Measurements from ENCODE around the gene SLC12A7.
A peak's percentile ranks its signal among the peaks of the same experiment; 100 is the strongest.

The SLC12A7 gene

GRCh38 chr5:1016036-1016435, 95.8 kb downstream of the SLC12A7 start:
- peak in 1 of 2 donors; percentile 15 for DNase-seq

- DNase-seq, result no peak
Observed at GRCh38 chr5:1015507-1015906, 96.4 kb downstream of the SLC12A7 start.

- no peak for DNase-seq
Observed at GRCh38 chr5:1014781-1015221, 97.1 kb downstream of the SLC12A7 start.

- DNase-seq, result no peak
Observed at GRCh38 chr5:1014346-1014745, 97.5 kb downstream of the SLC12A7 start.

GRCh38 chr5:1013948-1014301, 97.9 kb downstream of the SLC12A7 start:
- no peak for DNase-seq

- no peak for DNase-seq
Observed at GRCh38 chr5:1013238-1013947, 98.5 kb downstream of the SLC12A7 start.

GRCh38 chr5:1012900-1013237, 99.0 kb downstream of the SLC12A7 start:
- DNase-seq, result no peak

GRCh38 chr5:1012313-1012841, 99.5 kb downstream of the SLC12A7 start:
- no peak for DNase-seq

GRCh38 chr5:1011741-1012312, 100.0 kb downstream of the SLC12A7 start:
- no peak for DNase-seq

GRCh38 chr5:1011226-1011631, 100.6 kb downstream of the SLC12A7 start:
- DNase-seq, result no peak

GRCh38 chr5:1010641-1011046, 101.2 kb downstream of the SLC12A7 start:
- DNase-seq, result no peak

- no peak for DNase-seq
Observed at GRCh38 chr5:1010181-1010510, 101.7 kb downstream of the SLC12A7 start.

GRCh38 chr5:1009359-1010180, 102.3 kb downstream of the SLC12A7 start:
- no peak for DNase-seq

- DNase-seq, result no peak
Observed at GRCh38 chr5:1008451-1009358, 103.2 kb downstream of the SLC12A7 start, which contains the start of gene NKD2. Gene NKD2, plus strand, starts transcription at chr5:1008802. Its CDS starts 256 bp downstream, at chr5:1009058.

- DNase-seq, result no peak
Observed at GRCh38 chr5:1007681-1008450, 104.0 kb downstream of the SLC12A7 start.

- DNase-seq, result no peak
Observed at GRCh38 chr5:1007221-1007680, 104.6 kb downstream of the SLC12A7 start.

GRCh38 chr5:1006656-1007071, 105.2 kb downstream of the SLC12A7 start:
- no peak for DNase-seq

- no peak for DNase-seq
Observed at GRCh38 chr5:1005904-1006655, 105.8 kb downstream of the SLC12A7 start.

GRCh38 chr5:1005249-1005851, 106.5 kb downstream of the SLC12A7 start:
- DNase-seq, result no peak

GRCh38 chr5:1004461-1005248, 107.2 kb downstream of the SLC12A7 start:
- peak; percentile 10 for DNase-seq

Measured in hippocampal formation (tissue), 2 donors.